Left lung (tissue), 10 donors: ENCODE results near the gene ERCC2. TPM values are rescaled to one million over a fixed set of nuclear protein-coding genes. Genes with fewer than 3 reads are reported as not detected.

Experiments
- ATAC-seq: fragments of 200-7000 bp; cut with Tn5 transposase; one replicate; pipeline ENCODE4 v1.9.1; 2020; ENCODE audit warnings: moderate library complexity
- DNase-seq, 4 donors: peaks; one replicate each; pipeline ENCODE4 v3.0.0-alpha.2; 2013 to 2020
- H3K27ac ChIP-seq, 2 donors: fragments of 200-600 bp; sonication (generic) in 1 of 2; one replicate each; pipeline versions ENCODE4 v1.5.0 to v1.8.0; 2020 to 2021
- H3K27me3 ChIP-seq, 2 donors: fragments of 200-600 bp; sonication (generic) in 1 of 2; one replicate each; pipeline versions ENCODE4 v1.5.0 to v1.8.0; 2020 to 2021
- H3K36me3 ChIP-seq, 2 donors: fragments of 200-600 bp; sonication (generic) in 1 of 2; one replicate each; pipeline versions ENCODE4 v1.5.0 to v1.8.0; 2020 to 2021
- H3K4me1 ChIP-seq, 2 donors: fragments of 200-600 bp; one replicate each; pipeline ENCODE4 v1.8.0; 2021
- H3K4me3 ChIP-seq, 2 donors: fragments of 200-600 bp; sonication (generic) in 1 of 2; one replicate each; pipeline versions ENCODE4 v1.5.0 to v1.8.0; 2020 to 2021; ENCODE audit warnings: mild to moderate bottlenecking in 1 of 2
- H3K9me3 ChIP-seq, 2 donors: fragments of 200-600 bp; sonication (generic) in 1 of 2; one replicate each; pipeline versions ENCODE4 v1.5.0 to v1.8.0; 2020 to 2021
- intact Hi-C, 2 donors: fragments of 100-400 bp; cut with DNase I; formaldehyde crosslinking; loops; one replicate each; pipeline versions ENCODE4 v1.11.2 to v1.14.2; 2022
- polyA plus RNA-seq, 6 donors: library from polyadenylated mRNA; unstranded; fragments of 120-200 nt; gene quantifications; one replicate each; pipeline ENCODE4 v1.2.1, GENCODE V29; 2013; ENCODE audit not compliant: insufficient read length in 6 of 6
- total RNA-seq, 2 donors: library from RNA; stranded (reverse); fragmentation: NEBNext Ultra II Directional; extraction: Animal tissue kit (Norgen Biotek cat#: 25700); gene quantifications; one replicate each; pipeline ENCODE4 v1.2.1, GENCODE V29; 2021
- TF ChIP-seq, protein P1 (sequence below), 2 donors: fragments of 200-600 bp; sonication (generic) in 1 of 2; IDR thresholded peaks; one replicate each; pipeline versions ENCODE4 v1.5.0 to v1.8.0; 2021; ENCODE audit warnings: antibody characterized with exemption in 2 of 2
- donor health status: DM: no; HTN: yes; CAD: no.
- donor health status: DM: no; HTN: no; CAD: no.

The ERCC2 gene
- total and polyA plus RNA-seq, 8 donors = 21.2 to 36.7 (median 31.3) TPM

DNA sequence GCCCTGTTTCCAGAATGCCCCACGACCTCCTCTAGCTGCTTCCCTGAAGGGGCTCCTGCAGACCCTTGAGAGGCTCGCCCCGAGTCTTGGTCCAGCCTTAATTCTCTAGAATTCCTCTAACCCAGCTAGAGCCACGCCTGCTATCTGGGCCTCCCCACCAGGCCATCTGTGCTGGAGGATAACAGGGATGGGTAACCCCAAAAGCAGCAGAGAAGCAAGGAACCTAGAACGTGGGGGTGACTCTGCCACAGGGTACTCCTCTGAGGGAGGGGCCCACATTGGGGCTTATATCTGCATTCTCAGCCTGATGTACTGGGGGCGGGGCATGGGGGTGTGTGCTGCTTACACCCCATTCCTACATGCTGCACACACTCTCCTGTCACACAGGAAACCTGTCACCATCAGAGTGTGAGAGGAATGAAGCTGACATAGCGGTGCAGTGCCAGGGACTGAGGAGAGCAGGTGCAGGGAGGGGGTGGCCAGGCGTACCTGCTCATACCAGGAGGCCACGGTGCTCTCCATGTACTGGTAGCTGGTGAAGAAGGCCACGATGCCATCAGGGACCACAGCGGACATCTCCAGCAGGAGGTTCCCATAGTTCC is 16.0 kb downstream of the ERCC2 start:
- no peaks in the 10 kb centered on the region for H3K4me1 ChIP-seq
- H3K9me3 ChIP-seq = no peaks in the 10 kb centered on the region
- DNase-seq (no peak), ATAC-seq (no peak)
- no peaks in the 10 kb centered on the region for H3K27me3 ChIP-seq
- intact Hi-C loops = loop anchor here in 1 of 2 donors (10.0 kb wide), 1 partner anchor 160 kb away; no protein-coding TSS in a partner anchor
- no peak overlapping the region for H3K4me3 ChIP-seq
- TF ChIP-seq, protein P1, sequence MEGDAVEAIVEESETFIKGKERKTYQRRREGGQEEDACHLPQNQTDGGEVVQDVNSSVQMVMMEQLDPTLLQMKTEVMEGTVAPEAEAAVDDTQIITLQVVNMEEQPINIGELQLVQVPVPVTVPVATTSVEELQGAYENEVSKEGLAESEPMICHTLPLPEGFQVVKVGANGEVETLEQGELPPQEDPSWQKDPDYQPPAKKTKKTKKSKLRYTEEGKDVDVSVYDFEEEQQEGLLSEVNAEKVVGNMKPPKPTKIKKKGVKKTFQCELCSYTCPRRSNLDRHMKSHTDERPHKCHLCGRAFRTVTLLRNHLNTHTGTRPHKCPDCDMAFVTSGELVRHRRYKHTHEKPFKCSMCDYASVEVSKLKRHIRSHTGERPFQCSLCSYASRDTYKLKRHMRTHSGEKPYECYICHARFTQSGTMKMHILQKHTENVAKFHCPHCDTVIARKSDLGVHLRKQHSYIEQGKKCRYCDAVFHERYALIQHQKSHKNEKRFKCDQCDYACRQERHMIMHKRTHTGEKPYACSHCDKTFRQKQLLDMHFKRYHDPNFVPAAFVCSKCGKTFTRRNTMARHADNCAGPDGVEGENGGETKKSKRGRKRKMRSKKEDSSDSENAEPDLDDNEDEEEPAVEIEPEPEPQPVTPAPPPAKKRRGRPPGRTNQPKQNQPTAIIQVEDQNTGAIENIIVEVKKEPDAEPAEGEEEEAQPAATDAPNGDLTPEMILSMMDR (IDR thresholded peaks at IDR 0.05) = no peak
- no peak overlapping the region for H3K27ac ChIP-seq
- H3K36me3 ChIP-seq = peaks cover 0 to 84% of the 10 kb centered on the region in 2 donors

DNA sequence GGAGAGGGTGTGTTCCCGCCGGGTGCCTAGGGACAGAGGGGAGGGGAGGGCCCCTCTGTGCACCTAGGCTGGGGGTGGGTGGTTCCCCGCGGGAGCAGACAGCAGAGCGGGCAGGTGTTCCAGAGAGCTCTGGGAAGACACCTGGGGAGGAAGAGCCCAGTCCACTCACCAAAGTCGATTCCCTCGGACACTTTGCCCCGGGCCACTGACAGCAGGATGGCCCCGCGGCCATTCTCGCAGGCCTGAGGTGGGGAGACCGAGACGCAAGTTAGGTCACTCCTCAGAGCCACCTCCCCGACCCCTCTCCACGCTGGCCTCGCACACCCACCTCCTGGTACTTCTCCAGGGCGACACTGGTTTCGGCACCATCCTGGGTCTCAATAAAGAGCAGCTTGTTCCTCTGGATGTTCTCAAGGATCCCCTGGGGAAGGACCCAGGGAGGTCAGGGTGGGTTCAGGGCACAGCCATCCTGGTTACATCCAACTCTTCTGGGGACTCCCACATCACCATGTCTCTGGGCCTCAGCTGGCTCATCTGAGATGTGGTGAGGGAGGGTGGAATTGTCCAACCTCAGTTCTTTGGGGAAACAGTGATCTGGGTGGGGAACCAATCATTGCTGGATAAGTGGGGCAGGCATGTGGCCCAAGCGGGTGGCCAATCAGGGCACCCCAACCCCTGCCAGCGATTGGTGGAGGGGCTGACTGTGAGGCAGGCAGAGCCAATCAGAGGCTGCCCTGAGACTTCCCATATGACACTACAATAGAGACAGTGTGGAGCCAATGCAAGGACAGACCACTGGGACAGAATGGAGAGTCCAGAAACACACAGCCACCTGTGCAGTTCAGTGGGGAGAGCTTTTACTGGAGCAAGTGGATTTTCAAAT is 17.2 kb downstream of the ERCC2 start:
- H3K36me3 ChIP-seq = peaks cover 0 to 73% of the 10 kb centered on the region in 2 donors
- DNase-seq = no peak
- no peaks in the 10 kb centered on the region for H3K9me3 ChIP-seq
- no peak for ATAC-seq
- no peak overlapping the region for H3K27ac ChIP-seq
- intact Hi-C loops = loop anchor here in 1 of 2 donors (10.0 kb wide), 1 partner anchor 158 kb away; no protein-coding TSS in a partner anchor
- H3K4me1 ChIP-seq = no peaks in the 10 kb centered on the region
- H3K4me3 ChIP-seq = no peak overlapping the region
- peaks cover 0 to 5% of the 10 kb centered on the region in 2 donors for H3K27me3 ChIP-seq
- TF ChIP-seq, protein P1 (IDR thresholded peaks at IDR 0.05) = no peak

DNA sequence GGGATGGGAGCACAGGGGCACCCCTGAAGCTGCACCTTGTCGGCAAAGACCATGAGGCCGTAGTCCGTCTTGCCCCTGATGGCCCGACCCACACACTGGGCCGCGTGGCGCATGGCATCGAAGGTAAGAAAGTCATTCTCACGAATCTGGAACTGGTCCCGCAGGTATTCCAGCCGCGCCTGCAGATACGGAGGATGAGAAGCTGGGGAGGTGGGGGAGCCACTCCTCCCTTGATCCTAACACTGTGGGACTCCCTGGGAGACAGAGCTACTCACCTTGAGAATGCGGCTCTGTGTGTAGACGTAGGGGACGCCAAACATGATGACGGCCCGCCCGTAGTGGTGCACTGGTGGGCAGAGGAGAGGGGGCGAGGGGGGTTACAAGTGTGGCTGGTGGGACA is 17.9 kb downstream of the ERCC2 start:
- TF ChIP-seq, protein P1 (IDR thresholded peaks at IDR 0.05) = no peak
- H3K36me3 ChIP-seq = peaks cover 0 to 71% of the 10 kb centered on the region in 2 donors
- DNase-seq (no peak), ATAC-seq (no peak)
- H3K27me3 ChIP-seq = peaks cover 0 to 11% of the 10 kb centered on the region in 2 donors
- H3K9me3 ChIP-seq = no peaks in the 10 kb centered on the region
- no peak overlapping the region for H3K4me3 ChIP-seq
- intact Hi-C loops = loop anchor here in 1 of 2 donors (10.0 kb wide), 1 partner anchor 158 kb away; no protein-coding TSS in a partner anchor
- no peaks in the 10 kb centered on the region for H3K4me1 ChIP-seq
- no peak overlapping the region for H3K27ac ChIP-seq

DNA sequence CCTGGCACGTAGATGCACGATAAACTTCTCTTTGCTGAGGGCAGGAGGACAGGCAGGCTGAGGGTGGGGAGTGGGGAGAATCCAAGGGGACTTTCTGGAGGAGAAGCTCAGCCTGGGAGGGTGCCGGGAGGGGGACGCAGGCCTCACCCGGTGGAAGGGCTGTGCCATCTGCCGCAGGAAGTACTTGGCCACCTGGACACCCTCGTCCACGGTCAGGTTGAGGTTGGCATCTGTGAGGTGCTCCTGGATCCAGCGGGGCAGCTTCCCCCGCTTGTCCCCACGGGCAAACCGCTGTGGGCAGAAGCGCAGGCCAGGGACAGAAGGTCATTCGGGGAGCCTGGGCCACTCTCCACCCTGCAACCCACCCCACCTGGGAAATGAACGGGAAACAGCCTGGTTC is 18.3 kb downstream of the ERCC2 start:
- TF ChIP-seq, protein P1 (IDR thresholded peaks at IDR 0.05) = no peak
- Histone ChIP-seq H3K9me3 (no peaks in the 10 kb centered on the region), H3K27me3 (peaks cover 0 to 15% of the 10 kb centered on the region in 2 donors), H3K4me1 (no peaks in the 10 kb centered on the region), H3K4me3 (no peak overlapping the region), H3K36me3 (peaks cover 0 to 67% of the 10 kb centered on the region in 2 donors), H3K27ac (no peak overlapping the region)
- intact Hi-C loops = loop anchor here in 1 of 2 donors (10.0 kb wide), 1 partner anchor 157 kb away; no protein-coding TSS in a partner anchor
- no peak for DNase-seq
- ATAC-seq = no peak
